Skeletal muscle tissue (tissue), 4 donors: Measurements from ENCODE around the gene MYO7B. TPM values are rescaled to one million over a fixed set of nuclear protein-coding genes. Genes with fewer than 3 reads are reported as not detected.

Experiments used
- H3K27ac ChIP-seq: one replicate; pipeline ENCODE4 v1.7.0; 2013; ENCODE audit warnings: mild to moderate bottlenecking, low read depth, low read length, inconsistent platforms
- H3K27me3 ChIP-seq, 3 donors: one replicate each; pipeline ENCODE4 v1.7.0; 2013; ENCODE audit warnings: low read length in 3 of 3; ENCODE audit not compliant: control insufficient read depth in 3 of 3, insufficient read depth in 3 of 3
- H3K36me3 ChIP-seq, 3 donors: one replicate each; pipeline ENCODE4 v1.7.0; 2013; ENCODE audit warnings: low read length in 3 of 3; ENCODE audit not compliant: control insufficient read depth in 3 of 3, insufficient read depth in 3 of 3
- H3K4me1 ChIP-seq, 3 donors: one replicate each; pipeline ENCODE4 v1.7.0; 2013; ENCODE audit warnings: low read length in 3 of 3, mild to moderate bottlenecking in 3 of 3; ENCODE audit not compliant: control insufficient read depth in 3 of 3, insufficient read depth in 3 of 3
- H3K4me3 ChIP-seq, 3 donors: one replicate each; pipeline ENCODE4 v1.7.0; 2013; ENCODE audit warnings: low read length in 3 of 3
- H3K9ac ChIP-seq, 3 donors: one replicate each; pipeline ENCODE4 v1.7.0; 2013; ENCODE audit warnings: low read length in 3 of 3, mild to moderate bottlenecking in 3 of 3, moderate library complexity in 2 of 3, low read depth in 1 of 3
- H3K9me3 ChIP-seq, 3 donors: one replicate each; pipeline ENCODE4 v1.7.0; 2013; ENCODE audit warnings: low read length in 3 of 3; ENCODE audit not compliant: control insufficient read depth in 3 of 3
- total RNA-seq: library from RNA; depleted of rRNA; stranded (reverse); fragments of >200 nt; gene quantifications from one replicate; pipeline ENCODE4 v1.2.3, GENCODE V29; 2014
- donor health status: Osteomylitis.

MYO7B gene
- total RNA-seq, 1 donor from 2014 or later: 1.0 TPM

DNA sequence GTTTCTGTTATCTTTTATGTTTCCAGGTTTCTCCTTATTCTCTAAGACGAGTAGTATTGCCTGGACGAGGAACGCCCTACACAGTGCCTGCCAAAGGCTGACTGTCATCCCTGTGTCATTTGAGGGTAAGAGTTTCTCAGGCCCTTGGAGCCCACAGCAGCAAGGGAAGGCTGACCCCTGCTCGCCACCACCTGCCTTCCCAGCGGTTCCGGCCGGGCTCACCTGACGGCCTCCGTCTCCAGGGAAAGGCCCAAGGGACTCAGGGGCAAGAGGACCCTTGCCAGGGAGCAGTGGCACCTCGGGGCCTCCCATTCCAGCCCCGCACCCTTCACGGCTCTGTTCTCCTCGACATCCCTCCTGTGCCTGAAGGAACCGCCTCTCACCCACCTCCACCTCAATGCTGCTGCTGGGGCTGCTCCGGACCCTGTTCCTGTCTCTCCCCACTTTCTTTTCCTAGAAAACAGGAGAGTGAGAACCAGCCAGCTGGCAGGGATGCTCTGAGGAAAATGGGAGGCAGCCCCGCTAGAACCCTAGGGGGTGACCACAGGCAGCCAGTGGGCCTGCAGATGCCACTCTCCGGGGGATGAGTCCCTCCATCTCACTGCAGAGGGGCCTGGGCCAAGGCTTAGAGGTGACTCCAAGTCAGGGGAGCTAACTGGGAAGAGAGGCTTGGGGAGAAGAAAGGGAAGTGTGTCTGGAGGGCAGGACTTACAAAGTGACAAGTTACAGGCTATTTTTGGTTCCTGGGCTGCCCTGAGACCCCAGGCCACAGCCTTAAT, 138.0 kb downstream of the MYO7B start:
- H3K27ac ChIP-seq: peak overlapping the region; percentile 50
- H3K4me1 ChIP-seq: peaks cover 25 to 29% (median 27%) of the 10 kb centered on the region in 3 donors
- peak overlapping the region; percentile 45 to 81 (median 66) for H3K9ac ChIP-seq
- no peaks in the 10 kb centered on the region for H3K9me3 ChIP-seq
- H3K27me3 ChIP-seq: peaks cover 0 to 34% (median 30%) of the 10 kb centered on the region in 3 donors
- H3K36me3 ChIP-seq: no peaks in the 10 kb centered on the region
- H3K4me3 ChIP-seq: peak overlapping the region; percentile 64 to 72 (median 72)

DNA sequence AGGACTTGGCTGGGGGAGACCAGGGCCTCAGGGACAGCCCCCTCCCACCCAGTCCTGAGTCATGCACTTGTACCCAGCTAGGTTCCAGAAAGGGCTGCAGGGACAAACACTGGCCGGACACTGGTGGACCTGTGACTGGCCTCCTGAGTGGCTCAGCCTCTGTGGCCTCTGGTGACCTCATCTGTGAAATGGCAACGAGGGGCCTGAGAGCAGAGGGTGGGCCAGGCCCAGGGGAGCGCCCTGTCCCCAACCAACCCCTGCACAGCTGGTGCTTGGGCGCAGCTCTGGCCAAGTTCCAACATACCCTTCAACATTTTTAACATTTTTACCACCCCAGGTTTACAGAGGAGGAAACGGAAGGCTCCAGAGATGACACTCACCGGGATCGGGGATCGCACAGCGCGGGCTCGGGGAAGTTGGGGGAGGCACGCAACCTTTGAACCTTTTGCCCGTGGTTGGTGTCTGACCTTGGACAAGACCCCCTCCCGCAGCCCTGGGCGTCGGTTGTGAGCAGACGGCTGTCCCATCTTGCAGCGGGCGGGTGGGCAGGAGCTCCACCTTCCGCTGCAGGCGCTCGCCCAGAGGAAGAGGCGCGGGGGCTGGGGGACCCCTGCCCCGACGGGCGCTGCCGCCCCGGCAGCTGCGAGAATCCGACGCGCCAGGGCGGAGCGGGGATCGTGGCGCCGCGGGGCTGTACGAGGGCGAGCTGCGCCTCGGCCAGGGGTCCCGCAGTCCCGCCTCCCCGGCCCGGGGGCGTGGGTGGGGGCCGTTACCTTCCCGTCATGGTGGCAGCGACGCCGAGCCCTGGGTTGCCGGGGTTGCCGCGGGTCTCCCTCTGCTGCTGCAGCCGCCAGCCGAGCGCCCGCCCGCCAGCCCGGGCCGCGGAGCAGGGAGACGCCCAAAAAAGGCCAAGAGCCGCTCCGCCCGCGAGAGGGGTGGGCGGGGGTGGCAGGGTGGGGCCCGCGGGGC, 139.0 kb downstream of the MYO7B start:
- peaks cover 25 to 35% (median 27%) of the 10 kb centered on the region in 3 donors for H3K4me1 ChIP-seq
- peak overlapping the region; percentile 64 to 72 (median 72) for H3K4me3 ChIP-seq
- H3K9ac ChIP-seq: peak overlapping the region; percentile 45 to 81 (median 74)
- peaks cover 0 to 38% (median 32%) of the 10 kb centered on the region in 3 donors for H3K27me3 ChIP-seq
- no peaks in the 10 kb centered on the region for H3K9me3 ChIP-seq
- no peaks in the 10 kb centered on the region for H3K36me3 ChIP-seq
- peak overlapping the region; percentile 50 for H3K27ac ChIP-seq

DNA sequence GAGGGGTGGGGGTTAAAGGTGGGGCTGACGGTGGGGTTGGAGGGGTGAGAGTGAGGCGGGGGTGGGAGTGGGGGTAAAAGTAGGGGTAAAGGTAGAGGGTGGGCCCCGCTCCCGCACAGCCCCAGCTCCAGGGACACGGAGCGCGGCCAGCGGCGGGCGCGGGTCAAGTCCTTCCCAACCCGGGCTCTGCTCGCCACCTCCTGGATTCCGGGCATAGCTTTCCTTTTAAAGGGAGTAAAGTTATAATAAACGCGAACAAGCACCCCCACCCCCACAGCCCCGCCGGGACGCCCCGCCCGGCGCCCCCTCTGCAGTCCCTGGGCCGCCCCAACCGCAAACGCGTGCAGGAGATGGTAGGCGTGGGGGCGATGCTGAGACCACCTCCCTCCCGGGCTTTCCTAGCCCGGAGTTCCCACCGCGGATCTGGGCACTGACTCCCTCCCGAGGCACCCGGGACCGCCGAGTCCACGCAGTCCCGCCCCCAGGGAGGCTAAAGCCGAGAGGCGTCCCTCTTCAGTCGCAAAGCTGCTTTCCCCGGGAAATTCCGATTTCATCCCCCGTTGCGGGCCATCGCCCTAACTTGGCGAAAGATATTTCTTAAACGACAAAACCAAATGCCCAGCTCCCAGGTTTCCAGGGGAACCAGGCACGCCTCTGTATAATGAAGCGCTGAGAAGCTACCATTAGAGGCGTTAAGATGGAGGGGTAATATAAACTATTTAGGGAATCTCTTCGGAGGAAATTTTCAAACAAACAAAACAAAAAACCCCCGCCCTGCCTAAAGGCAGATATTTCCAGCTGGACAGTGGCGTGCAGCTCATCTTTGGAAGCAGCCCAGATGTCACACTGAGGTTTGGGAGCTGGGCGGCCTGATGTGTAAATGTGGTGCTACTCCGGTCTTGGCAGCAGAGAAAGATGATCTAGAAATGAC, 140.1 kb downstream of the MYO7B start, which contains the start of gene LIMS2:
LIMS2 (minus strand) TSS at position 200 of the 931 bp plus-strand sequence. CDS start 506 bp downstream, outside the sequence.
- H3K4me1 ChIP-seq: peaks cover 26 to 37% (median 27%) of the 10 kb centered on the region in 3 donors

DNA sequence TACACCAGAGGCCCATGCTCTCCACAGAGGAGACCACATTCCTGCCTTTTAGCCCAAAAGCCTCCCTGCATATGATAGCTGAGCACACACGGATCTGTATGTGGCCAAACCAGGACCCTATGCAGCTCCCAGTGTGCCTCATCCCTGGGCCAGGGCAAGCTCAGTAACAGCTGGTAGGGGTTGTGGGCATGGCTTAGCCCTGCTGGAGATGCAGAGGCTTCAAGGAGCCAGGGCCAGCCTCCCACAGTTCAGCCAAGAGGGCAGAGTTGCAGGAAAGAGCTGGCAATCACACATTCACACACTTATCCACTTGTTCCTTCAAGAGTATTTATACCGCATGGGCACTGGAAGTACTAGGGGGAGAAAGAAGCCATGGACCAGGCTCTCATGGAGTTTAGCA, 141.4 kb downstream of the MYO7B start:
- Histone ChIP-seq H3K9me3 (no peaks in the 10 kb centered on the region), H3K4me1 (peaks cover 27 to 42% (median 33%) of the 10 kb centered on the region in 3 donors), H3K36me3 (no peaks in the 10 kb centered on the region), H3K9ac (no peak overlapping the region), H3K27me3 (peaks cover 0 to 42% (median 29%) of the 10 kb centered on the region in 3 donors), H3K4me3 (peak overlapping the region in 1 of 3 donors; percentile 6), H3K27ac (no peak overlapping the region)

More for the DNA sequence above, 140.1 kb downstream of the MYO7B start, which contains the start of gene LIMS2:
- Histone ChIP-seq H3K27ac (peak within 1 kb of the TSS; percentile 50), H3K36me3 (no peaks in the 10 kb centered on the region), H3K9ac (peak within 1 kb of the TSS; percentile 45 to 81 (median 74)), H3K27me3 (peaks cover 0 to 40% (median 32%) of the 10 kb centered on the region in 3 donors), H3K4me3 (peak within 1 kb of the TSS; percentile 64 to 72 (median 72)), H3K9me3 (no peaks in the 10 kb centered on the region)

DNA sequence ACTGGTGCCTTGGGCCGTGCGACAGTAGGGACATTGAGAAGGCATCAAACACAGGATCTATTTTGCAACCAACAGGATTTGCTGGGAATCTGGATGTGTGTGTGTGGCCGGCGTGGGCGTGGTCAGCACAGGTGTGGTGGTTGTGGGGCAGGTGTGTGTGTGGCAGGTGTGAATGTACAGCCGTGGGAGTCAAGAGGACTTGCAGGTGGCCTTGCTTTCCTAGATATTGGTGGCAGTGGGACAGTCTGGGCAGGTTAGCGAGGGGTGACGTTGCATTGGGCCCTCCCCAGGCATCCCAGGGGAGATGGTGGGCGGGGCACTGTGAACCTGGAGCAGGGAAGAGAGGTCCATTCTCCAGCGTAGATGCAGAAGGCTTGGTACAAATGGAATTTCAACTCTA, 143.0 kb downstream of the MYO7B start:
- H3K4me3 ChIP-seq: no peak overlapping the region
- no peak overlapping the region for H3K27ac ChIP-seq
- no peaks in the 10 kb centered on the region for H3K9me3 ChIP-seq
- H3K27me3 ChIP-seq: peaks cover 0 to 38% (median 27%) of the 10 kb centered on the region in 3 donors
- peaks cover 17 to 37% (median 25%) of the 10 kb centered on the region in 3 donors for H3K4me1 ChIP-seq
- H3K36me3 ChIP-seq: no peaks in the 10 kb centered on the region
- no peak overlapping the region for H3K9ac ChIP-seq

DNA sequence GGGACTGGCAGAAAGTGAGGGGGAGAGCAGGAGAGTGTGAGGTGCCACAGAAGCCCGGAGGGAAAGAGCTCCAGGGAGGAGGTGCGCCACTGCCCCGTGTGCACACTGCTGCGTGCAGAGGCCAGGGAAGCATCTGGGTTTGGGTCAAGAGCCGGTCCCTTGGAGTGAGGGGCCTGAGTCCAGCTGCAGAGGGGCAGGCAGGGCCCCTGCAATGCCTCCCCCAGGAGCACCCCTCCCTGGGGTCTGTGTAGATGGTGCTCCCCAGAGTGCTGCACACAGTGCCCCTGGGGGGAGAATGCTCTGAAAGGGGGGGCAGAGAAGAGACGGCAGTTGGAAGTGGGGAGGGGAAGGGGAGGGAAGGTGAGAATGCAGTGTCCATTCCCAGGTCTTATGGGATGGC, 143.5 kb downstream of the MYO7B start:
- peaks cover 17 to 40% (median 23%) of the 10 kb centered on the region in 3 donors for H3K4me1 ChIP-seq
- H3K36me3 ChIP-seq: no peaks in the 10 kb centered on the region
- peaks cover 0 to 38% (median 25%) of the 10 kb centered on the region in 3 donors for H3K27me3 ChIP-seq
- H3K9ac ChIP-seq: no peak overlapping the region
- no peak overlapping the region for H3K4me3 ChIP-seq
- no peaks in the 10 kb centered on the region for H3K9me3 ChIP-seq
- H3K27ac ChIP-seq: no peak overlapping the region

DNA sequence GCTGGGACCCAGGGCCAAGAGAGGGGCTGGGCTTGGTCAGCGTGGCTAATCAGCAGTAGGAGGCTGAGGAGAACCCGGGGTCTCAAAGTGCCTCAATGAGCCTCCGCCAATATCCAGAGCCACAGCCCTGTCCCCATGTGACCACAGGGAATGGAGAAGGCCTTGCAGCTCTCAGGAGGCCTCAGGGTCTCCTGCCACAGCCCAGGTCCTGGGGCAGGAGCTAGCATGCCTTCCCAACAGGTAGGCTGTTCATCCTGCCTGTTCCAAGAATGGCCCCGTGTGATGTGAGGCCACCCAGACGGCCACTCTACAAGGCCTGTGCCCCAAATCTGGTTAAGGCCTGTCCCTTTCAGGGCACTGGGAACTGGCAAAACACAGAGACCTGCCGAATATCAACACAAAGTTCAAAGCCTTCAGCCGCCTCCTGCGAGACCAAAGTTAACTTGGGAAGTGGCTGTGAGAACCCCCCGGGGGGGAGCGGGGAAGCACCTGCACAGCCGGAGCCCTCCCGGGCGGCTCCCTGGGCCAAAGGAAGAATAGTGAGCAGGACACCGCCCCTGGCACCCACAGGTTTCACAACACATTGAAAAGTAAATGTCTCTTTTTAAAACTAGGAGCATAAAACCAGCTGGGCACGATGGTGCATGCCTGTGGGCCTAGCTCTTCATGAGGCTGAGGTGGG, 144.3 kb downstream of the MYO7B start:
- Histone ChIP-seq H3K9me3 (no peaks in the 10 kb centered on the region), H3K27ac (no peak overlapping the region), H3K36me3 (no peaks in the 10 kb centered on the region), H3K9ac (peak overlapping the region in 1 of 3 donors; percentile 25), H3K4me1 (peaks cover 17 to 34% (median 23%) of the 10 kb centered on the region in 3 donors), H3K4me3 (no peak overlapping the region), H3K27me3 (peaks cover 0 to 32% (median 18%) of the 10 kb centered on the region in 3 donors)

DNA sequence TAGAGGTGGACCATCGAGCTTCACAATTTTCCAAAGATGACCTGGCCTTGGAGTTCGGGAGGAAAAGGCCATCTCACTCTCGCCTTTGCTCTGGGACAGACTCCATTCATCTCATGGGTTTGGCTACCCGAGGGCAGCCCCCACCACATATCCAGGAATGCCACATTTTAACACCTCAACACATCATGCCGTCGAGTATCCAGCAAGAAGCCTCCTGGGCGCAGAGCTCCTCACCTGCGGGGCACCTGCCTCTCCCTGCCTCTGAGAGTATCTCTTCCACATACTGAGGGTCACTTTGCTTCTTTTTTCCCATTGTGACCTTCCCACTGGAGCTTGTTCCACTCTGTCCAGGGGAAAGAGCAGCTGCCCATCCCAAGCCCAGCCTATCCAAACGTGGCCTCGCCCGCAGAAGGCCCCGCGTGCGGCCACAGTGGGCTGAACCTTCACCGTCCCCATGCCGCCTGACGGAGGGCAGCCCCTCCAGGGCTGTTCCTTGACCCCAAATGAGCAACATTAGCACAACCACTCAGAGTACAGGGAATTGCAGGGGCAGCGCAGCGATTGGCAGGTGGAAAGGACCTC, 145.3 kb downstream of the MYO7B start:
- Histone ChIP-seq H3K27ac (no peak overlapping the region), H3K4me1 (peaks cover 15 to 30% (median 21%) of the 10 kb centered on the region in 3 donors)

More for the DNA sequence above, 145.3 kb downstream of the MYO7B start:
- peak overlapping the region; percentile 42 to 65 (median 62) for H3K4me3 ChIP-seq
- H3K9me3 ChIP-seq: no peaks in the 10 kb centered on the region
- H3K36me3 ChIP-seq: no peaks in the 10 kb centered on the region
- peaks cover 0 to 32% (median 15%) of the 10 kb centered on the region in 3 donors for H3K27me3 ChIP-seq
- H3K9ac ChIP-seq: peak overlapping the region in 1 of 3 donors; percentile 73
